Measurements from ENCODE around the gene ADM5.

The ADM5 gene

DNA sequence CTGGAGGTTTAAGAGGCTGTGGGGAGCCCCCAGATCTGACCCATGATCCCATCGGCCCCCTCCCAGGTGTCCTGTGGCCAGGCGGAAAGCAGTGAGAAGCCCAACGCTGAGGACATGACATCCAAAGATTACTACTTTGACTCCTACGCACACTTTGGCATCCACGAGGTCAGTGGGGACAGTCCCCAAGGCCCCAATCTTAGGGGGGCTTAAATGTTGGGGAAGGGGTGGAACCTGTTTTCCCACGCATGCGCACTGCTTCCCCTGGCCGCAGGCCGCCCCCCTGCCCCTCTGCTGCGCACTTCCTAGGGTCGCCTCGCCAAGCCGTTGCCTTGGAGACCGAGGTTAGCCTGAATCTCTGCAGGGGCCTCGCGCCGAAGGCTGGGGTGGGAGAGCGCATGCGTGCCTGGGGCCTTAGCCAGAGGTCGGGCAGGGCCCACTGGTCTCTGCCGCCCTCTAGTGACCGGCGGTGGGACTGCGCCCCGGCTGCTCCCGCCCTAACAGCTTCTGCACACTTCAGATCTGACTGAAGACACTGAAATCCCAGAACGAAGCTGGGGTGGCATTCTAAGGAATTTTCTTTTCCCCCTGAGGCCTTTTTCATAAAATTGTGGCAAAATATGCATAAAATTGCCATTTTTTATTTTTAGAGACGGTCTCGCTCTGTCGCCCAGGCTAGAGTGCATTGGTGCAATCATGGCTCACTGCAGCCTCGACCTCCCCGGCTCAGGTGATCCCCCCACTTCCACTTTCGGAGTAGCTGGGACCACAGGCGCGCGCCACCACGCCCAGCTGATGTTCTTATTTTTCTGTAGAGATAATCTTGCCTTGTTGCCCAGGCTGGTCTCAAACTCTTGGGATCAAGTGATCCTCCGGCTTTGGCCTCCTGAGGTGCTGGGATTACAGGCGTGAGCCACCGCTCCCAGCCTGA lies 8.7 kb upstream of the ADM5 start:
- DNase-seq, result peak; percentile 90 to 97

DNA sequence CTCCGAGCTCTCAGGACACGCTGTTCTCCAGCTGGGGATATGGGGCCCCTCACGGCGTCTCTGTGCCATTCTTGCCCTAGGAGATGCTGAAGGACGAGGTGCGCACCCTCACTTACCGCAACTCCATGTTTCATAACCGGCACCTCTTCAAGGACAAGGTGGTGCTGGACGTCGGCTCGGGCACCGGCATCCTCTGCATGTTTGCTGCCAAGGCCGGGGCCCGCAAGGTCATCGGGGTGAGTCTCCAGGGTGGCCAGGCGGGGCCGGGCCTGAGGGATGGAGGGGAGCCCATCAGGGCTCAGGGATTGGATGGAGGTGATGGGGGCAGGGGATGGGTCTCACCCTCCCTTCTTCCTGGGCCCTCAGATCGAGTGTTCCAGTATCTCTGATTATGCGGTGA lies 7.6 kb upstream of the ADM5 start:
- no peak for DNase-seq

DNA sequence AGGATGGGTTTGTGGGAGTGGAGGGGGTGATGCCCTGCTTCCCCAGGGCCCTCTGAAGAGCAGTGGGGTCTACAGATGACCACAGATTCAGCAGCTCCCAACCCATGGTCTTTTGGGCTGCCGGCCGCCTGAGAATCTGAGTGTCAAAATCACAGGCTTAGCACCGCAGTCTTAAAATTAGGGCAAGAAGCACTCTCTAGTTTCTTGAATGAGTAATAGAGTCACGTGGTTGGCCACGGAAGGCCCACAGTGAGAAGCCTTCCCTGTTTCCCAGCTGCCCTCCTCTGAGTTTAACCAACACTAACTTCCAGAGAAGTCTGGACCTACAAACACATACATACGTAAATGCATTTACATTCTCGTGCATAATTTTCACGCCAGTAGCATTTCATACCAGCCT lies 7.1 kb upstream of the ADM5 start:
- DNase-seq, result no peak

DNA sequence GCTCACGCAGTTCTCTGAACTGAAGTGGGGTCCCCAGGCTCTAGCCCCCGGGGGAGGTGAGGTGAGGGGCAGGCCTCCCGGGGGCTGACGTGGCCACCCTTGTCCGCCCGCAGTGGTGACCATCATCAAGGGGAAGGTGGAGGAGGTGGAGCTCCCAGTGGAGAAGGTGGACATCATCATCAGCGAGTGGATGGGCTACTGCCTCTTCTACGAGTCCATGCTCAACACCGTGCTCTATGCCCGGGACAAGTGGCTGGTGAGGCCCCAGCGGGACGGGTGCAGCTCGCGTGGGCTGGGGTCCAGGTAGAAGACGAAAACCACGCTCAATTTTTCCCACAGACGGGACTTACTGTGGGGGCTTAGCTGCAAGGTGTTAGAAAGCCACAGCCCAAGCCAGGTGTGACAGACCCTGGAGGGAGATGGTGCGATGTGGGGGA lies 5.6 kb upstream of the ADM5 start:
- DNase-seq, result no peak

DNA sequence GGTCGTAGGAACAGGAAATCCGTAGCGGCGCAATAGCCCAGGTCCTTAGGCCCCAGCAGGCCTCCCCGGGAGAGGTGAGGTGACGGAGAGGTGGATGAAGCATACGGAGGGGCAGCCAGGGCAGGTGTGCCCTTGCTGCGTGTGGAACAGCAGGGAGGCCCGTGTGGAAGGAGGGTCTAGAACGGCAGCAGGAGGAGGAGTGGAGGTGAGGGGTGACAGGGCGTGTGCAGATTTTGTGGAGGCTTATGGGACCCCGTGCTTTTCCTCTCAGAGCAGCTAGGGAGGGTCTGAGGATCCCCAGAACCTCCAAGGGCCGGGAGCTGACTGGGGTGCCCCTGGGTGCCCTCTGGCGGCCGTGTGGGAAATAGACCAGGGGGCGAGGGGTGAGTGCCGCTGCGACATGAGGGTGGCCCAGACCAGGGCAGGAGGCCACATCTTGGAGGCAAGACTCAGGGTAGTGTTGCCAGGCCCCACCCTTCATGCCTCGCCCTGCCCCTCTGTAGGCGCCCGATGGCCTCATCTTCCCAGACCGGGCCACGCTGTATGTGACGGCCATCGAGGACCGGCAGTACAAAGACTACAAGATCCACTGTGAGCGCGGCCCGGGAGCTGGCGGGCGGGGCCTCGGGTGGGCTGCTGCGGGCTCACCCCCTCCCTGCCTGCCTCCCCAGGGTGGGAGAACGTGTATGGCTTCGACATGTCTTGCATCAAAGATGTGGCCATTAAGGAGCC lies 5.0 kb upstream of the ADM5 start:
- DNase-seq, result no peak

DNA sequence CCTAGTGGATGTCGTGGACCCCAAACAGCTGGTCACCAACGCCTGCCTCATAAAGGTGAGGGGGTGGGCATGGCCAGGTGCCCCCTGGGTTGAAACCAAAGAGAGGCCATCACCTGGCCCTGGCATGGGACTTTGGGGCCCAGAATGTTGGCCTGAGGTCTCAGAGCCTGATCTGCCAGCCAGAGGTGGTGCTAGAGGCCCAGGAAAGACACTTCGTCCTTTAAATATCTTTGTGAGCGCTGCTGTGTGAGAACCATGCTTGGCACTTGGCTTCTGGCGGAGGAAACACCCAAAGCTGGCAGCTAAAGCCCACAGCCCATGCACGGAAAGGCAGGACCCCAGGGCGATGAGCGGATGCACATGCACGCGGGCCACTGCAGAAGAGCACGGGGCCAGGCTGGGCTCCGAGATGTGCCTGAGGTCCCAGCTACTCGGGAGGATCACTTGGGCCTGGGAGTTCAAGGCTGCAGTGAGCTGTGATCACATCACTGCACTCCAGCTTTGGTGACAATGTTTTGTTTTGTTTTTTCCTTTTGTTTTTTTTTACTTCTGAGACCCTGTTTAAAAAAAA lies 4.3 kb upstream of the ADM5 start:
- DNase-seq, result no peak

DNA sequence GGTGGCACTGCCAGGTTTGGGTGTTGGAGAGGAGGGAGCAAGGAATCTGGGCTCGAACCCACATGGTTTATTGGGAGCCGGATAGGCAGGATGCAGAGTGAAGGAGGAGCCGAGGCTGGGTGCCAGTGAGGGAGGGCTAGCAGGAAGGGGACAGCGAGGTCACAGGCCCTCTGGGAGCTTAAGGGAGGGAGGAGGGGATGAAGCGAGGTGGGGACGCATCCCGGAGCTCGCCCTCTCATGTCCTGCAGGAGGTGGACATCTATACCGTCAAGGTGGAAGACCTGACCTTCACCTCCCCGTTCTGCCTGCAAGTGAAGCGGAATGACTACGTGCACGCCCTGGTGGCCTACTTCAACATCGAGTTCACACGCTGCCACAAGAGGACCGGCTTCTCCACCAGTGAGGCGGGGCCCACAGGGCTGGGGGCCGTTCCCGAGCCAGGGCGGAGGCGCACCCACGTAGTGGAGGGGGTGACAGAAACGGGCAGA lies 3.5 kb upstream of the ADM5 start:
- no peak for DNase-seq

DNA sequence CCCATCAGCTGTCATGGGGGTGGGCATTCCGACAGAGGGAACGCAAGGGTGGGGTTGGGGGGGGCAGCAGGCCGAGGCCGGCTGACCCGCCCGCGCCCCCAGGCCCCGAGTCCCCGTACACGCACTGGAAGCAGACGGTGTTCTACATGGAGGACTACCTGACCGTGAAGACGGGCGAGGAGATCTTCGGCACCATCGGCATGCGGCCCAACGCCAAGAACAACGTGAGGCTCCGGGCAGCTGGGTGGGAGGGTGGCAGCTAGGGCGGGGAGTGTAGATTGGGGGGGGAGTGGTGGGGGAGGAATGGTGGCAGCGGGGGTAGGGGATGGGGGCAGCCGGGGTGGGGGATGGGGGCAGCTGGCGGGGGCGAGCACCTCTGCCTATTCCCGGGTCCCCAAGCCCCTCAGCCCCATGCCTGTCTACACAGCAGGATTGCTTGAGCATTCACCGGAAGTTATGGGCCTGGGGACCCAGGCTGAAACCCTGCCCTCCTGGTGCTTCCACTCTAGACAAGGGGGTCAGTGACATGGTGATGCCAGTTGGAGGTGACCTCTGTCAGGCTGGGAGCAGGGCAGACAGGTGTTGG lies 2.8 kb upstream of the ADM5 start:
- no peak for DNase-seq

DNA sequence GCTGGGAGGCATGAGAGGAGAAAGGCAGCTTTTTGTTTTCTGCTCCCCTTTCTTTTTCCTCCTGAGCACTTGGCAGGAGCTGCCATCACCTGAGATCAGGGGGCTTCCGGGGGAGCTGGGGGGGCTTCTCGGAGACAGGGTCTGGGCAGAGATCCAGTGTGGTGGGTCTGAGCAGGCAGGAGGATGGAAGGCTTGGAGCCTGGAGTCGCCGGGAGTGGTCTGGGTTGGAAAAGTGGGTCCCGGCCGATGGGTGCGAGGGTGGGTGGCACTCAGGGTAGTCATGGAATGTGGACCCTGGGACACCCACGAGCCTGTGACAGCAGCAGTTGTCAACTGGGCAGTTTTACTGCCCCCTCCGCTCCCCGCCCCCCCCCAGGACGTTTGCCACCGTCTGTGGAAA lies 2.2 kb upstream of the ADM5 start:
- DNase-seq, result no peak

DNA sequence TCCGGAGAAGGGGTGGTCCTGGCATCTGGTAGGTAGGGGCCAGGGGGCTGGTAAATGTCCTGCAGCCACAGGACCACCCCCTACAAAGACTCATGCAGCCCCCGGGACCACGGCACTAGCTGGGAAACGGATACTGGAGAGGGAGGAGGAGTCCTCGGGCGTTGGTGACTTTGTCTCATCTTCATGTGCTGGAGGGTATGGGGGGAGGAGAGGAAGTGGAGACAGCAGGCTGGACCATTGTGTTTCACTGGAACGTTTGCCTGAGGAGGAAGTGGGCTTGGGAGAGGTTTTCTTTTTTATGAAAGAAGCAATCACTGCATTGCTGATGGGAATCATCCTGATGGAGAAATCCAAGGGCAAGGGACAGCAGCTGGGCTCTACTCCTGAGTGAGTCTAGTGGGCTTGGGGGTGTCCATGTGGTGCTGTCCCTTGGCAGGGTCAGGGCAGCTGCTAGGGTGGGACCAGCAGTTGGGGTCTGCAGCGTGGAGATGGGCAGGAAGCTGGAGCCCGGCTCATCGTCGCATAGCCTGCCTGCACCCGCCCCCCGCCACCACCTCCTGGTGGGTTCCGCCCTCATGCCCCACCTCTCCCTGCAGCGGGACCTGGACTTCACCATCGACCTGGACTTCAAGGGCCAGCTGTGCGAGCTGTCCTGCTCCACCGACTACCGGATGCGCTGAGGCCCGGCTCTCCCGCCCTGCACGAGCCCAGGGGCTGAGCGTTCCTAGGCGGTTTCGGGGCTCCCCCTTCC lies 1.7 kb upstream of the ADM5 start:
- no peak for DNase-seq

DNA sequence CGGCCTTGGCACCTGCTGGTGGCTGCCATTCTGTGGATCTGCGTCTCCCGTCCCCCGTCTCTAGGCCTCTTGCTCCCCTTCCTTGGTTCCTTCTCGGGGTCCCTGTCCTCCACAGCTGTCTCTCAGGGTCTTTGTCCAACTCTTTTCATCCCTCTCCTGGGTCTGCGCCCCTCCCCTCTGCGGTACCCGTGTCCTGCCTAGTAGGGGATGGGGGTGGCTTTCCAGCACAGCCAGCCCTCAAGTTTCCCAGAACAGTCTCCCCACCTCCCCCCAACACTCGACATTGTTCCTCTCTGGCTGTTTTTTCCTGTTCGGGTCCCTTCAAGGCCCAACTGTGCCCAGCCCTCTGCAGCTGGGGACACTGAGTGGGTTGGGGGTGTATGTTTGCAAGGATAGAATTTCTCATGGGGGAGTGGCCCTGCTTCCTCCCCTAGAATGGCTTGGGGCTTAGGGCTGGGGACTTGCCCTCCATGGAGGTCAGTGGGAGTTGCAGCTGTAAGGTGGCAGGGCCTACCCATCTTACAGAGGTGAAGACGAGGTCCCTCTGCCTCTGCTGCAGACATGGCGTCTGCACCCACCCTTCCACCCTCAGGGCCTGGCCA lies 762 bp upstream of the ADM5 start:
- no peak for DNase-seq

DNA sequence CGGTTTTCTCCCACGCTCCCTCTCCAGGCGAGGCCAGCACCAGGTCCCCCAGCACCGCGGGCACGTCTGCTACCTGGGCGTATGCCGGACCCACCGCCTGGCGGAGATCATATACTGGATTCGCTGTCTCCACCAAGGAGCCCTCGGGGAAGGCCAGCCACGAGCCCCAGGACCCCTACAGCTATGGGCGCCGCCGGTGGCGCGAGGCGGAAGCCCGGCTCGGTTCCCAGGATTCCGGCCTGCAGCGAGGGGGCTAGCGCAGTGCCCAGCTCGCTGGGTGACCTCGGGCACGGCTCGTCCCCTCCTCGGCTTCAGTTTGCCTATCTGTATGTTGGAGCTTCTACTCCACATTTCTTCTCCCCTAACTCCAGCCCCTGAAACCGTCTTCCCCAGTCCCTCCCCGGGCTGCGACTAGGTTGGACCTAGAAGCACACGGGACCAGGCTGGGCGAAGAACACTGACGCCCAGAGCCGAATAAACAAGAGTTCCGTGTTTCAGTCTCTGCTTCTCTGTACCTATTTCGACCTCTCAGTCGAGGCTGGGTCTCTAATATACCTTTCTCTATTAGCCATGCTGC lies 773 bp downstream of the ADM5 start:
- DNase-seq, result no peak

DNA sequence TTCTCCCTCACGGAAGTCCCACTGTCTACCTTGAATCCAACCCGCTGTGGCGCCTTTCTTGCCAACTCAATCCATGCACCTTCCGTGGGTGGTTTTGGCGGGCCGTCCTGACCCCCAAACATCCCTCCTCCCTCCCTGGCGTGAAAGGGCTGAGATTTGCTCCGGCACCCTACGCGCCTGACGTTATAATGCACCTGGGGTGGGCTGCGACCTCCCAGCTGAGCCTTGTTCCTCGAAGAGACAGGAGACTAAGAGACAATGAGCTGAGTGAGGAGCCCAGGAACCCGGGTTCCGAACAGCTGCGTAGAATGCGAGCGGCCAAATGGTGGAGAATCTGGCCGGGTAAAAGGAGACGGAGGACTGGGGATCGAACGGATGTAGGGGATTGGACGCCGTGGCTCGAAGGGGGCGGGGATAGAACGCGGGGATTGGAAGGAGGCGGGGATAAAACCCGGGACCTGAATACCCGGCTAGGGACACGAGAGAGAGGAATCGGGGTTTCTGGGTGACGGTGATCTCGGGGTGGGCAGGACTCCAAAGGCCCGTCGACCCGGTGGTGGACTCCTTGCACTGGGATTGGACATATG lies 1.4 kb downstream of the ADM5 start, which contains the start of gene CPT1C:
Gene CPT1C (plus strand): TSS at position 461 of the 587 bp plus-strand sequence. CDS start 1,137 bp downstream, outside the sequence.
- peak; percentile 94 to 95 for DNase-seq

DNA sequence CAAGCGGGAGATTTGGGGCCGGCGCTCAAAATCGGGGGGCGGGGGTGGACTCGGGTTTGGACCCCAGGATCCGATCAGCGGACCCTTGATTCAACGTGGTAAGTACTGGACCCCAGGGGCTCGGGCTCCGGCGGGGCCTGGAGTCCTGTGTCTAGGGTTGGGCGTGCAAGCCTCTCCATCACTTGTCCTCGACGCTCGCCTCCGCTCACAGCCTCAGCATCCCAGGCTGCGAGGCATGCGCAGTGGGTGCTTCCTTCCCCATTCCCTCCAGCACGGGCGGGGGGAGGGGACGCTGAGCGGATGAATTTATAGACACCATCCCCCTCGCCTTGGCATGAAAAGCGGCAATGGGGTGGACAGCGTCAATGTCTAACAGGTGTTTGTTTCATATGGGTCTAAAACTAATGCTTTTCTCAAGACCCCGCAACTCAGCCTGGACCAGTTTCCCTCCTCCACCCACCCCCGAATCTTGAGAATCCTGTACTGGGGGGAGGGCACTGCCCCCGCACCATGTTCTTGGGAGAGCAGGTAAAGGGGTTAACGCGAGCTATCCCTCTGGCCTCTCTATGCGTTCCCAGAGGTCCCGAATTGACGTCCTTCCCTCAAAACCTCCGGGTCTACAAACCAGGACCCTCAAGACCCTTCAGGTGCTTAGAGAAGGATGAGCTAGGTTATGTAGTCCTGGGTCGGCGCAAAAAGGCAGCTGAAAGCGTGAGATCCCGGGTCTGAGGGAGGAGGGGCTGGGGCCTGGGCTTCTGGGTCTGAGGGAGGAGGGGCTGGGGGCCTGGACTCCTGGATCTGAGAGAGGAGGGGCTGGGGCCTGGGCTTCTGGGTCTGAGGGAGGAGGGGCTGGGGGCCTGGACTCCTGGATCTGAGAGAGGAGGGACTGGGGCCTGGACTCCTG lies 2.1 kb downstream of the ADM5 start:
- peak; percentile 86 to 88 for DNase-seq

DNA sequence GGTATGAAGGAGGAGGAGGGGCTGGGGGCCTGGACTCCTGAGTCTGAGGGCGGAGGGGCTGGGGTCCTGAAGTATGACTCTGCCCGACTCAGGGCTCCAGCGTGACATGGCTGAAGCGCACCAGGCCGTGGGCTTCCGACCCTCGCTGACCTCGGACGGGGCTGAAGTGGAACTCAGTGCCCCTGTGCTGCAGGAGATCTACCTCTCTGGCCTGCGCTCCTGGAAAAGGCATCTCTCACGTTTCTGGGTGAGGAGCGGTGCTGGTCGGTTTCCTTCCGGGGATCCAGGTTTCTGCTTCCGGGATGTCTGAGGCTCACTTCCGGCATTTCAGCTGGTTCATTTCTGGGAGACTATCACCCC lies 2.7 kb downstream of the ADM5 start:
- no peak for DNase-seq

DNA sequence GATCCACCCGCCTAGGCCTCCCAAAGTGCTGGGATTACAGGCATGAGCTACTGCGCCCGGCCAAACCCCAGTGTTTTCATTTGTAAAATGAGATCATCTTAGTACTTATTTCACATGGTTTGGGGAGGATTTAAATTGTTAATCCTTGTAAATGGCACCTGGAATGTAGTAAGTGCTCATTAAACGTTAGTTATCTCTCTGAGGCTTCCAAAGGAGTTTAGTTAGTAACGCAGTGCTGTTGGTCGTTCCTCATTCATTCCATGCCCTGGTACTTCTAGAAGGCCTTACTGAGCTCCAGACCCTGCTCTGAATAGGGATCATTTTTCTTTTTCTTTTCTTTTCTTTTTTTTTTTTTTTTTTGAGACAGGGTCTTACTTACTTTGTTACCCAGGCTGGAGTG lies 6.7 kb downstream of the ADM5 start:
- no peak for DNase-seq

DNA sequence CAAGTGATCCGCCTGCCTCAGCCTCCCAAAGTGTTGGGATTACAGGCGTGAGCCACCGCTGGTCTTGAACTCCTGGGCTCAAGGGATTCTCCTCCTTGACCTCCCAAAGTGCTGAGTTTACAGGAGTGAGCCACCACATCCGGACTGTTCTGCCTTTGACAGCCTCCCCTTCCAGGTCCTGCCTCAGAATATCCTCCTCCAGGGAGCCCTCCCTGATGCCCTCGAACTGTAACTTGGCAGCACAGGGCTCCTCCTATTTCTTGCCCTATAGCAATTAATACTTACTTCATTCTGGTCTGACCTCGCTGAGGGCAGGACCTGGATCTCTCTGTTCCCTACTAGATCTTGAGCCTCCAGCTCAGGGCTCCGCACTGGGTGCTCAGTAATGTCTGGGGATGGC lies 7.5 kb downstream of the ADM5 start:
- no peak for DNase-seq

DNA sequence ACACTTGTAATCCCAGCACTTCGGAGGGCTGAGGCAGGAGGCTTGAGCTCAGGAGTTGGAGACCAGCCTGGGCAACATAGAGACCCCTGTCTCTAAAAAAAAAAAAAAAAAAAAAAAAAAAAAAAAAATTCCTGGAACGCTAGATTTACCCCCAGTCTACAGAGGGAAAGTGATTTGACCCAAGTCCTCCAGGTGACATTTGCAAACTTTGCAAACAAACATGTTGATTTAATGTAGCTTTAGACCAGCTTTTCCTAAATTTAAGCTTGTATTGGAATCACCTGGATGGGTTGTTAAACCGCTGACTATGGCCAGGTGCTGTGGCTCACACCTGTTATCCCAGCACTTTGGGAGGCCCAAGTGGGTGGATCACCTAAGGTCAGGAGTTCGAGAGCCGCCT lies 10.0 kb downstream of the ADM5 start:
- DNase-seq, result no peak

DNA sequence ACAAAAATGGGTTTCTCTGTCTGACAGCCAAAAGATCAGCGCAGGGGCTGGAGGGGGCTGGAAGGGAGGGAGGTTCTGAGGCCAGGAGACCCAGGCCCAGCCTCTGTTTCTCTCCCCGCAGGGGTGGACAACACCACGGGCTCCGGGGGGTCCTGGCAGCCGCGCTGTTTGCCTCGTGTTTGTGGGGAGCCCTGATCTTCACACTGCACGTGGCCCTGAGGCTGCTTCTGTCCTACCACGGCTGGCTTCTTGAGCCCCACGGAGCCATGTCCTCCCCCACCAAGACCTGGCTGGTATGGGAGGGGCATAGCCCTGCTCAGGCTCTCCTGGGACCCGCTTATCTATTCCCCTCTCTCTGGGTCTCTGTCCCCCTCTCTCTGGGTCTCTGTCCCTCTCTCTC lies 11.2 kb downstream of the ADM5 start:
- DNase-seq, result no peak

DNA sequence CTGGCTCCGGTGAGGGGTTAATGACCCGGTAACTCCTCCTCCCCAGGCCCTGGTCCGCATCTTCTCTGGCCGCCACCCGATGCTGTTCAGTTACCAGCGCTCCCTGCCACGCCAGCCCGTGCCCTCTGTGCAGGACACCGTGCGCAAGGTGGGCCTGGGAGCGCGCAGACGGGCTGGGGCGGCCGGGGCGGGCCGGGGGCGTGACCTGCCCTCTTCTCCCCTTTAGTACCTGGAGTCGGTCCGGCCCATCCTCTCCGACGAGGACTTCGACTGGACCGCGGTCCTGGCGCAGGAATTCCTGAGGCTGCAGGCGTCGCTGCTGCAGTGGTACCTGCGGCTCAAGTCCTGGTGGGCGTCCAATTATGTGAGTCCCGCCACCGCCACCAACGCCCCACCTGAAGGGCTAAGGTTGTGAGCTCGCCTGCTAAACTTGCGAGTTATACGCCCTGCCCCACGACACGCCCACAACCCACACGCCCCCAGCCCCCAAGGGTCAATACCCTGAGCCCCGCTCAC lies 11.9 kb downstream of the ADM5 start:
- DNase-seq, result no peak

All from NCI-H524 (cell line).